ENCODE results near the gene GAB2. TPM values are rescaled to one million over a fixed set of nuclear protein-coding genes. Genes with fewer than 3 reads are reported as not detected.
A peak's percentile ranks its signal among the peaks of the same experiment; 100 is the strongest.
"Not testable (repeated sequence)": the region's sequence is repeated elsewhere in the genome, so short reads cannot be mapped to it uniquely, and the experiment has no call there.

Gene GAB2, protein sequence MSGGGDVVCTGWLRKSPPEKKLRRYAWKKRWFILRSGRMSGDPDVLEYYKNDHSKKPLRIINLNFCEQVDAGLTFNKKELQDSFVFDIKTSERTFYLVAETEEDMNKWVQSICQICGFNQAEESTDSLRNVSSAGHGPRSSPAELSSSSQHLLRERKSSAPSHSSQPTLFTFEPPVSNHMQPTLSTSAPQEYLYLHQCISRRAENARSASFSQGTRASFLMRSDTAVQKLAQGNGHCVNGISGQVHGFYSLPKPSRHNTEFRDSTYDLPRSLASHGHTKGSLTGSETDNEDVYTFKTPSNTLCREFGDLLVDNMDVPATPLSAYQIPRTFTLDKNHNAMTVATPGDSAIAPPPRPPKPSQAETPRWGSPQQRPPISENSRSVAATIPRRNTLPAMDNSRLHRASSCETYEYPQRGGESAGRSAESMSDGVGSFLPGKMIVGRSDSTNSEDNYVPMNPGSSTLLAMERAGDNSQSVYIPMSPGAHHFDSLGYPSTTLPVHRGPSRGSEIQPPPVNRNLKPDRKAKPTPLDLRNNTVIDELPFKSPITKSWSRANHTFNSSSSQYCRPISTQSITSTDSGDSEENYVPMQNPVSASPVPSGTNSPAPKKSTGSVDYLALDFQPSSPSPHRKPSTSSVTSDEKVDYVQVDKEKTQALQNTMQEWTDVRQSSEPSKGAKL
- polyA plus RNA-seq: 1 to 10 TPM in 2 of 3 donors, not detected in 1; 1.0 TPM

DNA sequence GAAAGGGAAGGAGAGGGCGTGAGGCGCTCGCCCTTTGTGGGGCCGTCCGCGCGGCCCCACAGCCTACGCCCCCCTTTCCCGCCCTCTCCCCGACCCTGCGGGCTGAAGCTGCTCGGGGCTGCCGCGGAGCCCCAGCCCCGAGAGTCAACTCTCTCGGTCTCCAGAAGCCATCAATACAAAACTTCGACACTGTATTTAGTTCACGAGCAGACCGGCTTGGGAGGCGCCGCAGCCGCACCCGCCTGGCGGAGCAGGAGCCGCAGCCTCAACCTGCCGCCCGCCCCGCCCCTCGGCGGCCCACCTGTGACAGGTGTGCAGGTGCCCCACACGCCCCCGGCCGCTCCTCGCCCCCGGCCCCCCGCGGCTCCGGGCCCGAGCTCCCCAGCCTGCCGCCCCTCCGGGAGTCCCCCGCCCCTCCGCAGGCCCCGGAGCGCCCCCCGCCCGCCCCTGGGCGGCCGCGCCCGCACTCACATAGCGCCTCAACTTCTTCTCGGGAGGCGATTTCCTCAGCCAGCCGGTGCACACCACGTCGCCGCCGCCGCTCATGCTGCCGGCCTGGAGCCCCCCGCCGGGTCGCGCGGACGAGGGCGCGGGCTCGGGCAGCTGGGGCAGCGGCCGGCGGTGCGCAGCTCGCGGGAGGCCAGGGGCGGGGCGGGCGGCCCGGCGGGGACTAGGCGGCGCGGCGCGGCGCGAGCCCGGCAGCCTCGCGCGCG, at the start of gene GAB2:
Gene GAB2, minus strand, starts transcription at position 646 of the 713 bp plus-strand sequence. Its CDS starts 100 bp downstream, at position 546.
- no peak for DNase-seq
- Mint-ChIP-seq H3K27ac (peak within 1 kb of the TSS; percentile 34 to 87 (median 75)), H3K36me3 (peaks cover 0 to 9% (median 0%) of the 10 kb centered on the region in 3 donors), H3K27me3 (ENCODE audit: low read depth in 3 of 3) (peaks cover 0 to 24% (median 9%) of the 10 kb centered on the region in 3 donors), H3K4me1 (peaks cover 19 to 30% of the 10 kb centered on the region in 2 donors), H3K9me3 (no peaks in the 10 kb centered on the region), H3K4me3 (peak within 1 kb of the TSS; percentile 86 to 89 (median 87))

DNA sequence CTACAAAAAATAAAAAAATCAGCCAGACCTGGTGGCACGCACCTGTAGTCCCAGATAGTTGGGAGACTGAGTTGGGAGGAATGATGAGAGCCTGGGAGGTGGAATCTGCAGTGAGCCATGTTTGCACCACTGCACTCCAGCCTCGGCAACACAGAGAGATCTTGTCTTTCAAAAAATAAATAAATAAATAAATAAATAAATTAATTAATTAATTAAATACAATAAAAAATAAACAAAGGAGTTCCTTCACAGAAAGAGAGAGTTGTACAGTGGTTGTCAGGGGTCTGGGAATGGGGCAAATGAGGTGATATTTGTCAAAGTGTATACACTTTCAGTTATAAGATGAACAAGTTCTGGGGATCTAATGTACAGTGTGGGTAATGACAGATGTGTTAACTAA, 49.8 kb upstream of the GAB2 start:
- Mint-ChIP-seq H3K36me3 (peaks cover 8 to 15% (median 15%) of the 10 kb centered on the region in 3 donors), H3K9me3 (no peaks in the 10 kb centered on the region), H3K4me3 (no peak overlapping the region), H3K27me3 (ENCODE audit: low read depth in 3 of 3) (peaks cover 0 to 2% (median 2%) of the 10 kb centered on the region in 3 donors), H3K27ac (peak overlapping the region in 3 of 6 donors; percentile 5 to 91 (median 65)), H3K4me1 (peaks cover 23% of the 10 kb centered on the region in 2 donors)
- DNase-seq: no peak

DNA sequence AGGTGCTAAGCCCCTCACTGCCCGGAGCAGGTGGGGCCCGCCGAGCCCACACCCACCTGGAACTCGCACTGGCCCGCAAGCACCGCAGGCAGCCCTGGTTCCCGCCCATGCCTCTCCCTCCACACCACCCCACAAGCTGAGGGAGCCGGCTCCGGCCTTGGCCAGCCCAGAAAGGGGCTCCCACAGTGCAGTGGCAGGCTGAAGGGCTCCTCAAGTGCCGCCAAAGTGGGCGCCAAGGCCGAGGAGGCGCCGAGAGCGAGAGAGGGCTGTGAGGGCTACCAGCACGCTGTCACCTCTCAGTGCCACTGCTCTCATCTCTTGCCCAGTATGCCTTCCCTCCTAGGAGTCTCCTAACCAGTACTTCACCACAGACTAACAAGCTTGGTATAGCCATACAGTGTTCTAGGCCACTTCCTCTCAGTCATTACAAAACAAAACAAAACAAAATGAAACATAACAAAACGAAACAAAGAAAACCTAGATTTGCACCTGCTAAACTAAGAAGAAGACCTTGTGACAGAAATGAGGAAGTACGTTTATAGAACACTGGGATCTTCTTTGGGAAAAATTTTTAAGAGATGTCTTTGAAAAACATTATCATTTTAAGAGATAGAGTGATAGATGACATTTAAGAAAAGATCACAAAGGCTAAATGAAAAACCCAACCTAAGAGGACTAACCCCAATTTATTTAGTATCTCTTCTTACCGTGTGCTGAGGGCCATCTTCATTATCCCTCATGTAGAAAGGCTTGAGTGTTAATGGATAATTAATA, 47.7 kb upstream of the GAB2 start:
- Mint-ChIP-seq H3K27me3 (ENCODE audit: low read depth in 3 of 3) (peaks cover 0 to 2% (median 2%) of the 10 kb centered on the region in 3 donors), H3K36me3 (peaks cover 12 to 23% (median 16%) of the 10 kb centered on the region in 3 donors), H3K9me3 (no peaks in the 10 kb centered on the region), H3K27ac (peak overlapping the region; percentile 91 to 97 (median 94)), H3K4me1 (peaks cover 23% of the 10 kb centered on the region in 2 donors), H3K4me3 (peak overlapping the region; percentile 66 to 88 (median 78))
- DNase-seq: peak; percentile 70 to 78 (median 75)

DNA sequence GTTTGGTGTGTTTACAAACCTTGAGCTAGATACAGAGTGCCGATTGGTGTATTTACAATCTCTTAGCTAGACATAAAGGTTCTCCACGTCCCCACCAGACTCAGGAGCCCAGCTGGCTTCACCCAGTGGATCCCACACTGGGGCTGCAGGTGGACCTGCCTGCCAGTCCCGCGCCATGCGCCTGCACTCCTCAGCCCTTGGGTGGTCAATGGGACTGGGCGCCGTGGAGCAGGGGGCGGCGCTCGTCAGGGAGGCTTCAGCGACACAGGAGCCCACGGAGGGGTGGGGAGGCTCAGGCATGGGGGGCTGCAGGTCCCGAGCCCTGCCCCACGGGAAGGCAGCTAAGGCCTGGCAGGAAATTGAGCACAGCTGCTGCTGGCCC, 47.2 kb upstream of the GAB2 start:
- Mint-ChIP-seq H3K4me1 (peaks cover 23% of the 10 kb centered on the region in 2 donors), H3K4me3 (peak overlapping the region in 3 of 5 donors; percentile 20 to 60 (median 58)), H3K27ac (peak overlapping the region; percentile 60 to 85 (median 78)), H3K36me3 (peaks cover 18 to 28% (median 20%) of the 10 kb centered on the region in 3 donors)
- peak; percentile 0 to 1 (median 1) for DNase-seq
- not testable (repeated sequence) for H3K27me3 Mint-ChIP-seq (ENCODE audit: low read depth in 3 of 3); H3K9me3 Mint-ChIP-seq

DNA sequence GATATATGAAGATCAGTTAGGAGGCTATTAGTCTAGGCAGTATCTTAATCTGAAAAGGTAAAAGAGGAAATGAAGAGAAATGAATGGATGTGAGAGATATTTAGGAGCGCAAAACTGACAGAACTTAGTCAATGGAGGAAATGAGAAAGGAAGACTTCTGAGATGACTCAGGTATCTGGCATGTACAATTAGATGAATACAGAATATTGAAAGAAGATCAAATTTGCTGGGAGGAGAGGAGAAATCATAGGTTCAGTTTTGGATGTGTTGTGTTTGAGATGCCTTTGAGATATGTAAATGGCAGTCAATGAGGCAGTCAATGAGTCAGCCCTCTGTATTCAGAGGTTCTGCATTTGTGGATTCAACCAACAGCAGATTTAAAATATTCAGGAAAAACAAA, 42.9 kb upstream of the GAB2 start:
- Mint-ChIP-seq H3K4me1 (peaks cover 16 to 18% of the 10 kb centered on the region in 2 donors), H3K9me3 (no peaks in the 10 kb centered on the region), H3K4me3 (no peak overlapping the region), H3K36me3 (peaks cover 23 to 36% (median 28%) of the 10 kb centered on the region in 3 donors), H3K27ac (no peak overlapping the region), H3K27me3 (ENCODE audit: low read depth in 3 of 3) (peaks cover 2% of the 10 kb centered on the region in 3 donors)
- no peak for DNase-seq

DNA sequence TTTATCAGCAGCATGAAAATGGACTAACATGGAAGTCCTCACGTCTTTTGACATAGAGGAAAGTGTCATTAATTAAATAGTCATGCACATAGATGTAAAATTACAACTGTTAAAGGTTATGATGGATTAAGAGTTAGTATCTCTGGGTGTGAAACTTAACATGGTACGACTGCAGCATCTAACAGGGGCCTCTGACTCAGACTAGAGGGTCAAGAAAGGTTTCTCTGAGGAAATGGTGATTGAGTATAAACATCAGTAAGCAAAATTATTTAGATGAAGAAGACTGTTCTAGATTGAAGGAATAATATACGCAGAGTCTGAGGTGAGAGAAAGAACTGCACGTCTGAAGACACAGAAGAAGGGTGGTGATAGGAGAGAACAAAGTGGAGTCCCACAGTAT, 42.1 kb upstream of the GAB2 start:
- H3K27me3 Mint-ChIP-seq (ENCODE audit: low read depth in 3 of 3): peaks cover 0 to 2% (median 2%) of the 10 kb centered on the region in 3 donors
- no peak overlapping the region for H3K4me3 Mint-ChIP-seq
- no peak for DNase-seq
- H3K4me1 Mint-ChIP-seq: peaks cover 13 to 17% of the 10 kb centered on the region in 2 donors
- no peaks in the 10 kb centered on the region for H3K9me3 Mint-ChIP-seq
- H3K27ac Mint-ChIP-seq: no peak overlapping the region
- H3K36me3 Mint-ChIP-seq: peaks cover 23 to 40% (median 25%) of the 10 kb centered on the region in 3 donors

DNA sequence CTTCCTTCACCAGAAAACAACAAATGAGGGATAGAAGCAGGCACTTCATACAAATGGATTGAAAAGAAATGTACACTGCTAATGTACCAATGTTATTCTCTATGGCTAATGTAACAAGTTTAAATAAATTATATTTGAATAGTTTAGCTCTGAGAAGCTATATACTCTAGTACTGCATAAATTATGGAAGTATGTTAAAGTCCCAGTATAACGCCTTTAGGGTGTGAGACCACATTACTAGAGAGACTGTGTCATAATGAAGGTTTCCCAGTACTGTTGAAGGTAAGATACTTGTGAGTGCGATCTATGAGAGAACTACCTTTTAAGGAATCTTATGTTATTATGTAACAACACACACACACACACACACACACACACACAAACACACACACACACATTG, 39.8 kb upstream of the GAB2 start:
- DNase-seq: no peak
- no peaks in the 10 kb centered on the region for H3K9me3 Mint-ChIP-seq

DNA sequence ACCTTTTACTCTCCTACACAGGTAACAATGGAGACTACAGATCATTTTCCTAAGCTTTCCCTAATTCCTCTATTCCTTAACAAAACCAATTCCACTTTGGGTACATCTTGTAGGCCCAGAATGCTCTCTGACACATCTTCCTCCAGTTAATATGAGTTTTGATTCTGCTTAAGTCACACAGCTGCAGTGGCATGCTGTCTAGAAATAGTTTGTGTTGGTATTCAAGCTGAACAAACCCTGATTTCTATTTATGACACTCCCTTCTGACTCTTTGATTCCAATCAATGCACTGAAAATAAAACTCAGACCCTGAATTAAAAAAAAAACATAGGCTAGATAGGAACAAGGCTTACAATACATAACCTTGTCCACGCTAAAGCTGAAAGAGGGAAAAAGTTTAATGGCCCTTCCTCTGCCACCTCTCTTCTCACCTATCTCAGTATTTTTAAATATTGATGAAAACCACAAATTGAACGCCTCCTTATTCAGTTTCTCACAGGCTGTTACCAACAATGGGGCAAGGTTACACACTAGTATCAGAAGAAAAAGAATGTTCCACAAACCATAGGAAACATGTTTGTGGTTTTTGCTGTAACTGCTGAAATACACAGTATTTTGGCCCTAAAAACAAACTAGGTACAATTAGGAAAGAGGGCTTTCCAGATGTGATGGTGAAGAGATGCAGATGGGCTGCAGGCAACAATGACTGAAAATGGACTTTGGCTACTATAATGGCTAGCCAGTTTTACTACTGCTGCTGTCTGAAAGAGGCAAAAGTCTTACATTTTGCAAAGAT, 35.7 kb upstream of the GAB2 start:
- H3K4me3 Mint-ChIP-seq: peak overlapping the region in 1 of 5 donors; percentile 15
- peaks cover 14 to 21% of the 10 kb centered on the region in 2 donors for H3K4me1 Mint-ChIP-seq
- H3K27ac Mint-ChIP-seq: peak overlapping the region in 3 of 6 donors; percentile 12 to 48 (median 17)
- H3K9me3 Mint-ChIP-seq: no peaks in the 10 kb centered on the region
- peaks cover 5 to 20% (median 8%) of the 10 kb centered on the region in 3 donors for H3K36me3 Mint-ChIP-seq
- no peaks in the 10 kb centered on the region for H3K27me3 Mint-ChIP-seq (ENCODE audit: low read depth in 3 of 3)
- no peak for DNase-seq

More for the DNA sequence above, 39.8 kb upstream of the GAB2 start:
- H3K4me3 Mint-ChIP-seq: no peak overlapping the region
- H3K36me3 Mint-ChIP-seq: peaks cover 19 to 33% (median 24%) of the 10 kb centered on the region in 3 donors
- peaks cover 0 to 2% (median 0%) of the 10 kb centered on the region in 3 donors for H3K27me3 Mint-ChIP-seq (ENCODE audit: low read depth in 3 of 3)
- H3K4me1 Mint-ChIP-seq: peaks cover 14 to 21% of the 10 kb centered on the region in 2 donors
- no peak overlapping the region for H3K27ac Mint-ChIP-seq

DNA sequence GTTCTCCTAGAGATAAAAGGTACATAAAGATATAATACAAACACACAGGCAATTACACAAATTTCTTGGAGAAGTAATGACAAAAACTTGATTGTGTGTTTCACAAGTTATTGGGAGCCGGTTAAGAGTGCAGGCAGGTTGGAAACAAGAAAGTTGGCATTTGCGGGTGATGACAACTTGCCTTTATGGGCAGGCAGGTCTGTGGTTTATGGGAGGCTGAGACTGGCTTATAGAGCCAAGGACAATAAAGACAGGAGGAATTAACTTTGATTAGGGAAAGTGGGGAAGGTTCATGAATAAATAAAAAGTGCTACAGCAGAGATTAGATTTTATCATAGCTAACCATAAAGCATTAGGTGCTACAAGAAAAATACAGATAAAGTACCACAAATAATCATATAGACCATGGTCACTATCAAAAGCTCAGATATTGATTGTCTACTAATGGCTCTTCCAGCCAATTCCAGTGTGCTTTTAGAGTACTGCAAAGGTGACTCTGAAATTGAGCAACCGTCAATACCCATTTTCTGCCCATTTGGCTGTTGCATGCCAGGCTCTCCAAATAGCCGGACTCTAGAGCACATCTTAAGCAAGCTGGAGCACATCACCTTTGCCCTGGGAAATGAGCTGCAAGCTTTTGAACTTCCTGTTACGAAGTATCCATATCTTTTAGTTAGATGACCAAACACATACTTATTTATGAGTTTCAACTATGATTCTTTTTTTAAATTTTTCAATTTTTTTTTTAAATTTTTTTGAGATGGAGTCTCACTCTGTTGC, 33.9 kb upstream of the GAB2 start:
- H3K27ac Mint-ChIP-seq: no peak overlapping the region
- H3K4me3 Mint-ChIP-seq: no peak overlapping the region
- no peaks in the 10 kb centered on the region for H3K9me3 Mint-ChIP-seq
- H3K4me1 Mint-ChIP-seq: peaks cover 14 to 21% of the 10 kb centered on the region in 2 donors
- H3K36me3 Mint-ChIP-seq: peaks cover 5 to 19% (median 5%) of the 10 kb centered on the region in 3 donors
- H3K27me3 Mint-ChIP-seq (ENCODE audit: low read depth in 3 of 3): no peaks in the 10 kb centered on the region
- no peak for DNase-seq

DNA sequence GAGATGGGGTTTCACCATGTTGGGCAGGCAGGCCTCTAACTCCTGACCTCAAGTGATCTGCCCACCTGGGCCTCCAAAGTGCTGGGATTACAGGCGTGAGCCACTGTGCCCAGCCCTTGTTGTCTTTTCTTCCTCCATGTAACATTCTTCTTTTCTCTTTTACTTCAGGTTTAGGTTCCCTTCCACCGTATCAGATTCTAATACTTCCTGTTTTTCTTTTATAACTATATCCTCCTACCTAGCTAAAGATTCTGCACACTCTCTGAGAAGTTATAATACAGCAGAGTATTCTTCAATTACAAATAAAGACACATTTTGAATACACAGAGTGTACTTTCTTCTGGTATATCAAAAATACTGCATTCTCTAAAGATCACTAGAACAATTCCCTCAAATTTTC, 33.2 kb upstream of the GAB2 start:
- Mint-ChIP-seq H3K27me3 (ENCODE audit: low read depth in 3 of 3) (no peaks in the 10 kb centered on the region), H3K4me3 (no peak overlapping the region), H3K9me3 (no peaks in the 10 kb centered on the region), H3K4me1 (peaks cover 14 to 21% of the 10 kb centered on the region in 2 donors), H3K36me3 (peaks cover 3 to 18% (median 5%) of the 10 kb centered on the region in 3 donors), H3K27ac (peak overlapping the region in 1 of 6 donors; percentile 6)
- no peak for DNase-seq

DNA sequence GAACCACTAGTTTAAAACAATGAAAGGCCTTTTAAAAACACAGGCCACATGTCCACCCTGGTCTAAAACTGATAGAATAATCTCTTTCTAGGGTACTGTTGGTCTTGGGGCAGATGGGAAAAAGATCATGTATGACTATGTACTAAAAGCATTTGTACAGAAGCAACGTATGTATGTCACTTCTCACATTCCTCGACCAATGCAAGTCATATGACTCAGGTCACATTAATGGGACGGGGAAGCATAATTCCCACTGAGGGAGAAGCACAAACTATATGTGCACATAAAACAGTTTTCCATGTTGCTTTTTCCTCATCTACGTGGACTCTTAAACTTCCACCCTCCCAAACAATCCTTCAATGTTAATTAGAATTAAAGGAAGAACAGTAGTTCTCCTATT, 32.2 kb upstream of the GAB2 start:
- no peaks in the 10 kb centered on the region for H3K9me3 Mint-ChIP-seq
- no peak overlapping the region for H3K27ac Mint-ChIP-seq
- no peak for DNase-seq
- H3K36me3 Mint-ChIP-seq: peaks cover 3 to 15% (median 5%) of the 10 kb centered on the region in 3 donors
- peaks cover 14 to 17% of the 10 kb centered on the region in 2 donors for H3K4me1 Mint-ChIP-seq
- no peak overlapping the region for H3K4me3 Mint-ChIP-seq
- H3K27me3 Mint-ChIP-seq (ENCODE audit: low read depth in 3 of 3): no peaks in the 10 kb centered on the region

DNA sequence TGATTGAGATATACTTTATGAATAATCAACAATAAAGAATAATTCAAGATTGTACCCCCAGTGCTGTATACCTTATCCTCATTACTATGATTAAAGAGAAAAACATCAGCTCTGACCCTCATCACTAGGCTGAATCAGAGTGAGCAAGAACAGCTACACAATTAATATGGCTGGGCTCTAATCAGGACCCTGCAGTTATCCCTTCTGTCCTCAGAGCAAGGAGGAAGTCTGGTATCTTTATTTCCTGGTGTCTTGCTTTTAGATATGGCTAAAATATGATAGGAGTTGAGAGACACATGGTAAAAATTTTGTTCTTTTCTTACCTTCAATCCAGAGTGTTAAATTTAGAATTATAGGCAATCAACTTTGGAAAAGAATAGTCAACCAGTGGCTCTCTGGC, 28.6 kb upstream of the GAB2 start:
- Mint-ChIP-seq H3K36me3 (peaks cover 9 to 31% (median 14%) of the 10 kb centered on the region in 3 donors), H3K27ac (no peak overlapping the region), H3K27me3 (ENCODE audit: low read depth in 3 of 3) (no peaks in the 10 kb centered on the region), H3K4me3 (no peak overlapping the region), H3K4me1 (no peaks in the 10 kb centered on the region), H3K9me3 (no peaks in the 10 kb centered on the region)
- DNase-seq: no peak

All from immature natural killer cell (primary cell).